Stimulated activated CD4-positive, alpha-beta T cell treated with anti-CD3 and anti-CD28 coated beads, Interleukin-15, amount 100 ng/mL, for 48 hours (primary cell): ENCODE results near the gene JAKMIP2.
"Not testable (repeated sequence)": the region's sequence is repeated elsewhere in the genome, so short reads cannot be mapped to it uniquely, and the experiment has no call there.

ENCODE experiments used
- DNase-seq, 2 donors: peaks; one replicate each; pipeline ENCODE4 v3.0.0-alpha.2; 2020; ENCODE audit warnings: low read depth in 2 of 2

JAKMIP2 gene

DNA sequence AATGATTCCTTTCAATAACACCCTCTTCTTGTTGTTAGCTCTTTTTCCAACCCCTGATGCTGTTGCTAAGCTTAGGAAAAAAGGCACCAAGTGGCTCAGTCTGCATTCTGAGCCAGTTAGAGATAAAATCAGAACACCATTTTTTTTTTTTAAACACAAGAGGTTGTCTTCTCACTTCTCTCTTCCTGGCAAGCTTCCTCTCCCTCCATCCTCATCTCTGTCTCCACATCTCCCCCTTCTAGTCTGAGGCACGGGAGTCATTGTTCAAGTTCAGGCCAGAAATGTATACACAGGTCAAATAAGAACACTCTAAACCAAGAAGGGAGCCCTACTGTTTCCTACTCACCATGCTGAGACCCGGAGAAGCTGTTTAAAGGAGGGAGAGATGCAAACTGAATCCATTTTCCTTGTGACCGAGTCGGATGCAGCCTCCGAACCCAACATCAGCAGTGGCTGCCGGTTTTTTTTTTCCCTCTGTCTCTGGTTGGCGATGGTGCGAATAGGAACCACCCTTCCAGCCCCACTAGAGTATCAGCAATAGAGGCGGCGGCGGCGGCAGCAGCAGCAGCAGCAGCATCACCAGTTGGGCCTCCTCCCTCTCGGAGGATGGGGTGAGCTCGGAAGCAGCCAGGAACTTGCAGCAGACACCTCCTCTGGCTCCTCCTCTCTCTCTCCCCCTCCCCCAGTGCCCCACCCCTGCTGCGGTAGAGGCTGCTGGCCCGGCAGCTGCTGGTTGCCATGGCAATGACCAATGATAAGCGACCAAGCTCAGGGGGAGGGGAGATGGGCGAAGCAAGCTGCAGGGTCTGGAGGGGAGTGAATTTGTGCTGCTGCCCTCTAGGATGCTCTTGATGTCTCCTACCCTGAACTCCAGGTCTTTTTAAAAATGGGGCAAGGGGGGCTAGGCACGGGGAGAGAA, at the start of gene JAKMIP2:
JAKMIP2 (minus strand) TSS at position 619 of the 919 bp plus-strand sequence. CDS start 110,922 bp downstream, outside the sequence.
- DNase-seq = peak; percentile 74 to 82

DNA sequence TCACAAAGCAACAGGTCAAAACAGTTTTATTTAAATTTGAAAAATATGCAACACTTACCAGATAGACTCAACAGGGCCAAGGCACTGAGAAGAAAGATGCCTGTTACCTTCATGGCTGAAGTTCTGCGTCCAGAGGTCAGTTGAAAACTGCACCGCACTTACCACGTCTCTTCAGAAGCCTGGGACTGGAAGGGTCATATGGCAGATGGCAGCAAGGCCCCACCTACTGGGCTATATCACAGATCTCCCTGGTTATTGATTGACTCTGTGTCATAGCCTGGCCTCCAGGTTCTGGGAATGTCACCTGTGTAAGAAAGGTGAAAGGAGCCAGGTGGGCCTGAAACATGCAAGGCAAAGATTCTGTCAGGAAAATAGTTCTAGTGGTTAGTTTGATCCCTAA, 48.9 kb upstream of the JAKMIP2 start, which contains the start of gene SPINK1:
SPINK1 (minus strand) TSS at position 207 of the 400 bp plus-strand sequence; CDS start at position 113, 94 bp downstream.
- no peak for DNase-seq

DNA sequence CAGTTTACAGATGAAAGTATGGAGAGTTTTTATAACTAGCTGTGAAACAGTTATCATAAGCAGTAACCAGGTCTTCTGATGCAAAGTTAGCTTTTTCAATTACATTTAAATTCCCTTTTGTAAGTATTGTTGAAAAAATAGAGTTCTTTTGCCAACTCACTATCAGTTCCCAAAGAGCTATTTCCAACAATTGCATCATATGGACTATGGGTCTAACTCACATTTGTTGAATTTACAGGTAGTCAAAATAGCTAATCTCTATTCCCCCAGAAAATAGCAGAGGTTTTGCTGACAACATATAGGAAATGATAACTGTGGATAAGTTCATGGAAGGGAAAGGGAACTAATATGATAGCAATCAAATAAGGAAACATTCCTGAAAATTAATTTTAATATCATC, 47.5 kb upstream of the JAKMIP2 start:
- DNase-seq = no peak

DNA sequence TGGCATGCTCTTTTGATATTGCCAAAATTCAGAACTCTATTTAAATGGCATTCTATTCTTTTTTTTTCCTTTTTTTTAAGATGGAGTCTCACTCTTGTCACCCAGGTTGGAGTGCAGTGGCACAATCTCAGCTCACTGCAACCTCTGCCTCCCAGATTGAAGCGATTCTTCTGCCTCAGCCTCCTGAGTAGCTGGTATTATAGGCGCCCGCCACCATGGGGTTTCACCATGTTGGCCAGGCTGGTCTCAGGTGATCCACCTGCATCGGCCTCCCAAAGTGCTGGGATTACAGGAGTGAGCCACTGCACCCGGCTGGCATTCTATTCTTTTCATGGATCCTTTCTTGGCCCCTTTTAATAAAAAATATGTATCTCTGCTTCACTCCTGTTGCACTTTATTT, 44.5 kb upstream of the JAKMIP2 start:
- DNase-seq = not testable (repeated sequence)

DNA sequence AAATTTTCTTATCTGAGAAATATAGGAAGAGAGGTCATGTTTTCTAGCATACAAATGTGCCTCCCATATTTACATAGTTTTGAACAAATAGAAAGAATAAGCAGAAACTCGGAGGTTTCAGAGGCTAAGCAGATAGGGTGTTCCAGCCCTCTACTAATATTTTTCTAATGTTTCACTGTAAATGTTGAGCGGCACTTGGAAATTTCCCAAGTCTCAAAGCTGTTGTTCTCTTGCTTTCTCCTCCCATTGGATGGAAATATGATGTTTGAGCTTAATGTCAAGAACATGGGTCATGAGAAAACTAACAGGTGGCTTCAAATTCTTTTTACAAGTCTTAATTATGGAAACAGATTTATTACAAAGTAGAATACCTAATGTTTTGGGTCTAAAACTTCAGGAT, 43.8 kb upstream of the JAKMIP2 start:
- no peak for DNase-seq

DNA sequence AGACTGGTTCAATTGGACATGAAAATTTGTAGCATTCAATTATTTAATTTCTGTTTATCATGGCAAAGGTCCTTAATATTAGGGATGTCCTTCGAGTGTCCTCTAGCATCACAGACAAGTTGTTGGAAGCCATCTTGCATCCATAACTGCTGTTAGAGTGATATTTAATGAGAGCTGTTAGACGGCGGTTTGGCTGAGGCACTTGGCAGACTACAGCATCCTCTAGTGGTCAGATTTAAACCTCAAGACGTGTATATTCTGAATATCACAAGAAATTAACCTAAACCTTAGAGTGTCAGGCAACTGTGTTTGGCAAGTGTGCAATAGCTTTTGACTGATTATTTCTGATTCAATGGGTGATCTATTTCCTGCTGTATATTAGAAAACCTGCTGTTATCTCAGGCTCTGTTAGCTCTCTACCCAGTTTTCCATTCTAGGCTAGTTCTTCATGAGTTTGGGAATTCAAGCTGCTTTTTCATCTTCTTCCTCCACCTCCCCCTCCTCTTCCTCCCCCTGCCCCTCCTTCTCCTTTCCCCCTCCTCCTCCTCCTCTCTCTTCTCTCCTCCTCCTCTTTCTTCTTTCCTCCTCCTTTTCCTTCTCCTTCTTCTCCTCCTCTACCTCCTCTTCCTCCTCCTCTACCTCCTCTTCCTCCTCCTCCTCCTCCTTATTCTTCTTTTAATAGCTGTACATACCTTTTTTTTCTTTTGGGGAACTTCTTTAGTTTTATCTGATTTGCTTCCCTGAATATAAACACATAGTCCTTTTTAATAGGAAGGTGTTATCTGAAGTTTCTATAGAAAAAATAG, 40.4 kb upstream of the JAKMIP2 start:
- peak in 1 of 2 donors; percentile 5 for DNase-seq

DNA sequence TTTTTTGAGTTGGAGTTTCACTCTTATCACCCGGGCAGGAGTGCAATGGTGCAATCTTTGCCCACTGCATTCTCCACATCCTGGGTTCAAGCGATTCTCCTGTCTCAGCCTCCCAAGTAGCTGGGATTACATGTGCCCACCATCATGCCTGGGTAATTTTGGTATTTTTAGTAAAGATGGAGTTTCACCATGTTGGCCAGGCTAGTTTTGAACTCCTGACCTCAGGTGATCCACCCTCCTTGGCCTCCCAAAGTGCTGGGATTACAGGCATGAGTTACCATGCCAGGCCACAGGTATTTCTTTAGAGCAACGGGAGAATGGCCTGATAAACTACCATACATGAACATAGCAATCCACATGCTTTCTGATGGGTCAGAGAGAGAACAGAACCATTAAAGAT, 39.7 kb upstream of the JAKMIP2 start:
- DNase-seq = not testable (repeated sequence)

DNA sequence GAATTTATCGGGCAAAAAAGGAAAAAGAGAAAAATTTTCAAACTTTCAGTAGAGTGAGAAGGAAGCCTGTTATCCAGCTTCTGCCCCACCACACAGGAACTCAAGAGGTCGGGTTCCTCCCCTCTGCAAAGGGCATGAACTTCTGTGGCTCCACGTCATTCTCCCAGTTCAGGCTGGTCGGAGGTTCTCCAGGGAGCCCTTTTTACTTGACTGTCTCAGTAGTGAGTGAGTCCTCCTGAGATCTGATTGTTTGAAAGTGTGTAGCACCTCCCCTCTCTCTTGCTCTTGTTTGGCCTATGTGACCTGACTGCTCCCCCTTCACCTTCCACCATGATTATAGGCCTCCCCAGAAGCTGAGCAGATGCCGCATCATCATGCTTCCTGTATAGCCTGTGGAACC, 39.2 kb upstream of the JAKMIP2 start:
- DNase-seq = no peak

DNA sequence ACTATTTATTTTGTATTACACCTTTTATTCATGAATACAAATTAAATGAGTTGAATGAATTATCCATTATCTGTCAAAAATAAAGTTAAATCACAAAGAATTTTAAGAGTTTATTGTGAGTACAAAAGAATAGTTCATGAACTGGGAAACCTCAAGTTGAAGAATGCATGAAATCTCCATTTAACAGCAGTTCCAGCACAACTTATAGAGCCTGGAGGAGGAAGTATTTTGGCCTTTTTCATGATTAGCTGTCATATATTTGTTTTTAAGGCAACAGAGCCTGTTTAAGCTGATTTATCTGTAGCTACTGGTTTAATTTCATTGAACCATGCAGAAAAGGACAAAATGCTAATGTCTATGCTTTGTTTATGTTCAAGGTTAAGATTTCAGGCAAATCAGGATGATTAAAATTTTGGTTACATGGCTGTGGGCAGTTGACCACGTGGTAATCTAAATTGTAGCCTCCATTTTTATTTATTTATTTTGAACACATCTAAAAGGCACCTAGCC, 36.8 kb upstream of the JAKMIP2 start:
- DNase-seq = no peak

DNA sequence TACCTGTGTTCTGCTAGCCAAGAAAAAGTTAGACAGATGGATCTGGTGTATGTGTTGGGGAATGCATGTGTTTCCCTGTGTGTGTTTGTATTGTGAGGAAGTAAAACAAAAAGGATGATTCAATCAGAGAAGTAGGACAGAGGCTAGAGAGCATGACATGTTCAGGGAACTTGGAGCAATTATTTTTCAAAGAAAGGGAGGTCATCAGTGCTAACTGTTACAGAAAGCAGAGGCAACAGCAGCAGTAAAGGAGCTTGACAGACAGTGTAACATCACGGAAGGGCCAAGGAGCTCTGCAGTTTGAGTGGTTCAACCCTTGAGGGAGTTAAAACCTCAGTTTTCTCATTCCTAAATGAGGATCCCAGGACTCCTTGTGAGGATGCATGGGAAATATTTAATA, 35.8 kb upstream of the JAKMIP2 start:
- no peak for DNase-seq

DNA sequence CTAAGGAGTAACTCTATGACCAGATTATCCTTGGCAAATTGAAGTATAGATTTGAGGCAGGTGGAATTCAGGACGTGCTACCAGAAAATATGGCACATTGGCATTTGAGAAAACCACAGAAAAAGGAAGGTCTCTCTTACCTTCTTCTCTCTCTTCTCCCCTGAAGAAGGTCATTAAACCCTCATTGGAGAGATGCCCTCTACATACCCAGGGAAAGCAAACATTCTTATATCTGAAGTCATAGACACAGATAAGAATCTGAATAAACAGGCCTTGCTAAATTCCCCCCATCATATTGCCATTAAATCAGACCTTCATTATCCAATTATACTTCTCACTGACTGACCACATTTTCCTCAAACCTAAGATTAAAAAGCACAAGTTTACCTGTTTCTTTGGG, 31.2 kb upstream of the JAKMIP2 start:
- no peak for DNase-seq

DNA sequence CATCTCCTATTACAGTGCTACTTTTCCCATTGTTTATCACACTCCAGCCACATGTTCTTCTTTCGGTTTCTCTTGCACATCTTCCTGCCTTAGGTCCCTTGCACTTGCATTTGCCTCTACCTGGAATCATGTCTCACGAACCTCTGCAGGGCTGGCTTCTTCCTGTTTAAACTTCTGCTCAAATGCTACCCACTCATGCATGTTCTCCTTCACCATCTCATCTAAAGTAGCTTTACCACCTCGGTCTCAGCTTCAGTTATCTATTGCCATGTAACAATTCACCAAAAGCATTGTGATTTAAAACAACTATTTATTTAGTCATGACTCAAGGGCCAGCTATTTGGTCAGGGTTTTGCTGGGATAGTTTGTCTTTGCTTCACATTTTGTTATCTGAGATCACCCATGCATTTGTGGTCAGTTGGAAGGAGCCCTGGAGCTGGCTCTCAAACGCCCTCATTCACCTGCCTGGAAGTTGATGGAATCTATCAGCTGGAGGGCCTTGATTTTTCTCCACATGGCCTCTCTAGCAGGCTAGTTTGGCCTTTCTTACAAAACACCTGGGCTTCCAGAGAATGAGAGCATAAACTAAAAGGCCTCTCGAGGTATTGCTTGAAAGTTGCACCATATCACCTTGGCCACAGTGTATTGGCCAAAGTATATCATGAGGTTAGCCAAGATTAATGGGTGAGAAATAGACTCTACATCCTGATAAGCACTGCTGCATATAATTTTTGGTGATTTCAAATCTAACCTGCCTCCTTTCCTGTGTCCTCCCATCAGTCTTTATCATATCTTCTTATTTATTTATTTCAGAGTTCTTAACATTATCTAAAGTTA, 27.5 kb upstream of the JAKMIP2 start:
- DNase-seq = no peak

DNA sequence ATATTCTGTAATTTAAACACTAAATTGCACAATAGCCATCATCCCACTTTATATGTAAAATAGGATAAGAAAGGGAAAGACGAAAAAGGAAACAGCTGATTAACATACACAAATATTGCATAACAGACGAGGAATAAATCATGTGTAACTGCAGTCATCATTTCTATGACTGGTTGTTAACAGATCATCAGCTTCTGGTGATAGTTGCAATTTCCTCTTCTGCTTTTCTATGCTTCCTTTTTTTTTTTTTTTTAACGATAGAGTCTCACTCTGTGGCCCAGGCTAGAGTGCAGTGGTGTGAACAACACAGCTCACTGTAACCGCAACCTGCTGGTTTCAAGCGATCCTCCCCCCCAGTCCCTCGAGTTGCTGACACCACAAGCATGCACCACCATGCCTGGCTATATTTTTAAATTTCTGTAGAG, 22.5 kb upstream of the JAKMIP2 start:
- no peak for DNase-seq

DNA sequence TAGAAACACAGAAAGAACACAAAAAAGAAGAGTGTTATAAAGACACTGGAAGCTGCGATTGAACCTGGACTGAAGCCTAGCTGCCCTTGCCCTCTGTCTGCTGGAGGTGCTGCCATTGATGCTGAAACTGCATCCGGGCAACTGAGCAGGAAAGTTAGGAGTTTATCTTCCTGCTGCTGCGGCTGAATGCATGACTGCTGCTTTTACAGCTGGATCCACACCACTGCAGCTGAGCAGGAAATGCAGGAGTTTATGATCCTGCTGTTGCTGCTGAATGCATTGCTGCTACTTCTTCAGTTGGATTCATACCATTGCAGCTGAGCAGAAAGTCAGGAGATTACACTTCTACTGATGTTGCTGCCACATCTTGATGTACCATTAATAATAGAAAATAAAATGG, 21.8 kb upstream of the JAKMIP2 start:
- DNase-seq = no peak

DNA sequence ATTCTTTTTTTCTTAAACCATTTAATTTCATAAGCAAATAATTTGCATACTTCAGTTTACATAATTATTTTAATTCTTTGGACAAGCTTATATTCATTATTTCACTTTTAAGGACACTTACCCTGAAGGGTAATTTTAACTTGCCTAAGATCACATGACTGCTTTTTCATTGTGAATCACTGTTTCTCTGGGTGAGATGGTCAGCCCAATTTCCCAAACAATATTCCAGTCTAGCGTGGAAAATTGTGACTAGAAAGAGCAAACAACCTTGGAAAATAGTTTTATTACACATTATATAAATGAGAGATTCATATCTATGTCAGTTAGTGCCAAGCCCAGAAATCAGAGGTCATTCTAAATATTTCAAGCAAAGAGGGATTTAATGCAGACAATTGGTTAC, 21.4 kb upstream of the JAKMIP2 start:
- DNase-seq = no peak

DNA sequence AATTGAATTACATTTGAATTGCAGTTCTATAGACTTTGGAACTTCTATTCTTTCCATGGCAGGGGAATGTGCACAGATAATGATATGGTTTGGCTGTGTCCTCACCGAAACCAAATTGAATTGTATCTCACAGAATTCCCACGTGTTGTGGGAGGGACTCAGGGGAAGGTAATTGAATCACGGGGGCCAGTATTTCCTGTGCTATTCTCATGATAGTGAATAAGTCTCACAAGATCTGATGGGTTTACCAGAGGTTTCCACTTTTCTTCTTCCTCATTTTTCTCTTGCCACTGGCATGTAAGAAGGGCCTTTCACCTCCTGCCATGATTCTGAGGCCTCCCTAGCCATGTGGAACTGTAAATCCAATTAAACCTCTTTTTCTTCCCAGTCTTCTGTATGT, 20.6 kb upstream of the JAKMIP2 start:
- DNase-seq = not testable (repeated sequence)

DNA sequence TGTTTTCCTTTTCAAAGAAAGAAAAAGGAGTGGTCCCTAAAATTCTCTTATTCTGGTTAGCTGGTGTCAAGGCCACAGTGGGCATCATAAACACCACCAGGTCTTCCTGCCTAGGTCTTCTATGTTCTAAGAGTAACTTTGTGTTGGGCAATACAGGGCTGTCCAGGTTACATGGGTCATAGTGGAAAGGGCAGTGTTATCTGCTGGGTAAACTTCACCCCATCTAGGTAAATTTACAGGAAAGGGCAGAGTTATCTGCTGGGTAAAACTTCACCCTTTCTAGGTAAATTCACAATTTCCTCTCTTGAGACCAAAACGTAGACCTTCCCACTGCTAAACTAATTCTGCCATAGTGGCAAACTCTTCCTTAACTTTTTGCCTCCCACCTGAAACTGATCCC, 18.9 kb upstream of the JAKMIP2 start:
- no peak for DNase-seq

DNA sequence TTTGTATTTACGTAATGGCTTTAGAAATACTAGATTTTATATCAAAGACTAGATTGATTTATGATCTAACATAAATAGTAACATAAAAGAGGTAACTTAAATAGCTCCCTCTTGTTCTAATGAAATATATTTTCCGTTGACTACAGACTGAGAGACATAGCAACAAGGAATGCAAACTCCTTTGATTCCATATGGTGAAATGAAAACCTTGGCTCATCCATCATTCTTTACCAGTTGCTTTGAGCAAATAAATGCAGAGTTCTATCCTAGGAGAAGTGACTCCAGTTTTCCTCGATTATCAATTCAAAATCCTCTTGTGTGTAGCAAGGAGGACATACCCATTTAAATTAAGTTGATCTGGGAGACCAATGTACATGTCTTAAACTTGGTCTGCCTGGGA, 18.0 kb upstream of the JAKMIP2 start:
- no peak for DNase-seq

DNA sequence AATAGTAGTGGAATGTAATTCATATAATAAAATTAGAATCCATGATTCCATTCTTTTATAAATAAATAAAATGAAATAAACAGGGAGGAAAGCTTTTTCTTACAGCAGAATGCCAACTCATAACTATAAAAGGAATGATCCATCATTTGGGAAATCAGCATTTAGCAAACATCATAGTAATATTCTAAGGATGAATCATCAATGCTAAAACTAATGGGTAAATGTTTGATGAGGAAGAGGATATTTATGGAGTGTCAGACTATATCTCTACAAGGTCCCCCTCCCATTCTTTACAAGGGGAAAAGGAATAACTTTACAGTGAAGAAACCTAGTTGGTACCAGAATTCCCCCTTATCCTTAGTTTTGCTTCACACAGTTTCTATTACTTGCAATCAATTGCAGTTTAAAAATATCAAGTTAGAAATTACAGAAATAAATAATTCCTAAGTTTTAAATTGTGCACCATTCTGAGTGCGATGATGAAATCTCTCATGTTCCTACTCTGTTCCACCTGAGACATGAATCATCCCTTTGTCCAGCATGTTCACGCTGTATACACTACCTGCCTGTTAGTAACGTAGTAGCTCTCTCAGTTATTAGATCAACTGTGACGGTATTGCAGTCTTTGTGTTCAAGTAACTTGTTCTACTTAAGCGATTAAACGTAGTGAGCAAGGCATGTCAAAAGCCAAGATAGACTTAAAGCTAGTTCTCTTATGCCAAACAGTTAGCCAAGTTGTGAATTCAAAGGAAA, 14.2 kb upstream of the JAKMIP2 start:
- DNase-seq = no peak

DNA sequence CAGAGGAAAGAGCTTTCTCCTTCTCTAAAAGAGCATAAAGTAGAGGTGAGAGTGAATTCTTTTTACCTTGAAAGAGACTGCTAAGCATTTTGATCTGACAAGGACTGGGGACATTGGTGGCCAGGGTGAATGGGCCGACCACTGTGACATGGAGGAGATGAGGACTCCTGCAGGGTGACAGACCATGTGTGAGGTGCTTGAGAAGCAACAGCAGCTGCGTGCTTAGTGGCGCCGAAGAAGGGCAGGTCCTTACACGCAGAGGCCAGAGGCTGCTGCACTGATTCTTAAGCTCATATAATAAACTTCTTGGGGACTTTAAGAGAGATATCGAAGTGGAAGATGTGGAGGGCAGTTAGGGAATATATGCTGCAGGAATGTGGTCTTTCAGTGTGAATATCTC, 8.7 kb upstream of the JAKMIP2 start:
- no peak for DNase-seq

DNA sequence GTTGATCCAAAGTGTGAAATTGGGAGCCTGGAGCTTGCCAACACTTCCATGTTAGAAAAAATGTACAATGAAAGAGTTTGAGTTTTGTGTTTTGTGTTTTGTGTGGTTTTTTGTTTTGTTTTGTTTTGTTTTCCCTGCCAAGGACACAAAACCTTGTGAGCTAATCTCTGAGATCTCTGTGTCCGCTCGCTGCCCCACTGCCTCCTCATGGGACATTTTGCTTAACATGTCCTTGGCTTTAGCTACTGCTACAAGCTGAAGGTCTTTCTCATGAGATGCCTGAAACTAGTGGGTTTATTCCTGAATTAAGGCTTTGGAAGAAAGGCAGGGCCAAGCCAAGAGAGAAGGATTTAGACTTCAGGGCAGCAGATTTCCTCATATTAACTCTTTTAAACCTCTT, 7.3 kb upstream of the JAKMIP2 start:
- DNase-seq = no peak
